ENCODE measurements around the gene AMTN. TPM values are rescaled to one million over a fixed set of nuclear protein-coding genes. Genes with fewer than 3 reads are reported as not detected.

Gene AMTN
- total and polyA plus RNA-seq, 2 of the 8 experiments (the other 6 are each of a cell fraction or from before 2014, with no cell fraction given): not detected

DNA sequence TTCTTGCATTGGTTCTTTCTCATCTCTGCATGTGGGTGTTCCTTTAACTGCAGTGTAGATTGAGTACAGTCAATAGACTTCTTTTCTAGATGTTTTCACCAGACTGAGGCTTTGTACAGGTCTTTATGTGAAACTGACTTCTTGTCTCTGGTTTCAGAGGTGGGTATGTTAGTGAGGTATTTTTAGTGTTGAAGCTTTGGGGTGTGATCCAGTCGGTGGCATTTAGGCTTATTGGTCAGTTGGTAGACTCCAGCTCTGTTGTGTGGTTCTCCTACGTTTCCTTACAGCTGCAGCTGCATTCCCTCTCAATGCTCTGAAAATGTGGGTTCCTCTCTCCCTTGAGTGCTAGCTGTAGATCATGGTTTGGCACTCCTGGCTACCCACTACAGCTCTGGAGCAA lies 52.4 kb downstream of the AMTN start:
- ChIA-PET CTCF (ENCODE audit: partially characterized antibody) (interaction anchor here (0.9 to 1.8 kb wide), 2 partner anchors 13 to 39 kb away, joined by 3 read pairs; no protein-coding TSS in a partner anchor), POLR2A (ENCODE audit: partially characterized antibody) (no interaction called here)
- H4K5ac ChIP-seq (ENCODE audit: insufficient read length, low read depth, low read length): no peak overlapping the region
- no peak overlapping the region for H3K4ac ChIP-seq (replicated peaks; ENCODE audit: insufficient read length, low read depth, low read length)
- no peak overlapping the region for H2BK12ac ChIP-seq (ENCODE audit: low read depth, low read length)
- H3K23ac ChIP-seq (ENCODE audit: insufficient read length): no peak overlapping the region
- FAIRE-seq (no peak), DNase-seq (ENCODE audit: low read depth in 1 of 2, low spot score in 2 of 2) (no peak)
- no peak overlapping the region for H3K27ac ChIP-seq (ENCODE audit: low read depth, low read length)
- no peak overlapping the region for H2AK5ac ChIP-seq (ENCODE audit: low read depth, low read length)
- no peak overlapping the region for H3K9ac ChIP-seq (replicated peaks in 1 of 4; ENCODE audit: extremely low read depth in 1 of 4, low read depth in 3 of 4, low read length in 3 of 4)
- H3K27me3 ChIP-seq (replicated peaks in 1 of 4; ENCODE audit: control insufficient read depth in 3 of 4, extremely low read depth in 1 of 4, insufficient read depth in 3 of 4, low read length in 3 of 4): no peaks in the 10 kb centered on the region
- no peak overlapping the region for H3K4me2 ChIP-seq (ENCODE audit: insufficient read depth in 1 of 2, low read depth in 2 of 2, low read length in 2 of 2)
- no peaks in the 10 kb centered on the region for H3K4me1 ChIP-seq (replicated peaks in 1 of 4; ENCODE audit: control insufficient read depth in 3 of 4, insufficient read depth in 4 of 4, low read length in 3 of 4)
- H3K36me3 ChIP-seq (ENCODE audit: control insufficient read depth in 2 of 4, insufficient read depth in 4 of 4, low read length in 3 of 4): no peaks in the 10 kb centered on the region
- H3K56ac ChIP-seq (replicated peaks; ENCODE audit: insufficient read length, low read depth, low read length): no peak overlapping the region
- no peak overlapping the region for H4K91ac ChIP-seq (replicated peaks; ENCODE audit: insufficient read length, low read length)
- no peak overlapping the region for H2BK20ac ChIP-seq (ENCODE audit: low read length)
- no peak overlapping the region for H2BK120ac ChIP-seq (replicated peaks; ENCODE audit: low read depth, low read length)
- no peak overlapping the region for H3K4me3 ChIP-seq (ENCODE audit: extremely low read depth in 1 of 4, insufficient read depth in 2 of 4, low read depth in 3 of 4, low read length in 4 of 4)
- no peaks in the 10 kb centered on the region for H3K9me3 ChIP-seq (ENCODE audit: insufficient read depth in 2 of 2, low read depth in 1 of 2, low read length in 1 of 2)
- no peak overlapping the region for H3K18ac ChIP-seq (ENCODE audit: extremely low read depth, low read length)
- H4K20me1 ChIP-seq (replicated peaks in 1 of 2; ENCODE audit: control insufficient read depth in 1 of 2, insufficient read depth in 2 of 2, low read length in 2 of 2): no peaks in the 10 kb centered on the region
- H2BK15ac ChIP-seq (ENCODE audit: low read length): no peak overlapping the region
- no peak overlapping the region for H2BK5ac ChIP-seq (ENCODE audit: low read depth, low read length)
- H3K79me2 ChIP-seq (ENCODE audit: control insufficient read depth in 1 of 2, insufficient read depth in 2 of 2, low read length in 2 of 2): no peaks in the 10 kb centered on the region
- H3K23me2 ChIP-seq (ENCODE audit: low read depth, low read length): no peaks in the 10 kb centered on the region
- WGBS, 2 experiments (ENCODE audit: extremely low coverage in 1 of 2, insufficient coverage in 1 of 2, insufficient read length in 1 of 2, insufficient replicate concordance in 2 of 2, low coverage in 1 of 2, low lambda C conversion rate in 2 of 2, missing lambda C conversion rate in 1 of 2): 87% methylated on average over 2 of the region's 2 CpGs; no CpG with 5 or more reads in 1 of the 2 experiments
- no peak overlapping the region for H3K14ac ChIP-seq (ENCODE audit: insufficient read length)
- H3K79me1 ChIP-seq (ENCODE audit: low read depth, low read length): no peaks in the 10 kb centered on the region
- H4K8ac ChIP-seq (ENCODE audit: extremely low read depth, insufficient read depth, low read length): no peak overlapping the region
- TF ChIP-seq CBX5 (IDR thresholded peaks at IDR 0.05; ENCODE audit: low read depth, low read length) (no peak), GABPA (IDR thresholded peaks at IDR 0.05; ENCODE audit: borderline replicate concordance, insufficient read depth, low read length) (no peak)
- H2AFZ ChIP-seq (ENCODE audit: low read length): no peak overlapping the region
